Peyer's patch (tissue), 4 donors: ENCODE measurements around the gene CDA. TPM values are rescaled to one million over a fixed set of nuclear protein-coding genes. Genes with fewer than 3 reads are reported as not detected.

ENCODE experiments used
- DNase-seq, 3 donors: peaks; one replicate each; pipeline ENCODE4 v3.0.0-alpha.2; 2017 to 2019
- H3K27ac ChIP-seq, 4 donors: fragments of 200-600 bp; sonication (generic); one replicate each; pipeline ENCODE4 v1.5.1; 2016 to 2019
- H3K27me3 ChIP-seq, 2 donors: fragments of 200-600 bp; sonication (generic); one replicate each; pipeline ENCODE4 v1.5.1; 2019
- H3K36me3 ChIP-seq, 3 donors: fragments of 200-600 bp; sonication (generic); one replicate each; pipeline ENCODE4 v1.5.1; 2016 to 2019
- H3K4me1 ChIP-seq, 4 donors: fragments of 200-600 bp; sonication (generic); one replicate each; pipeline ENCODE4 v1.5.1; 2016 to 2019
- H3K4me3 ChIP-seq, 4 donors: fragments of 200-600 bp; sonication (generic); 1 replicate in 3 of 4; 2 replicates in 1 of 4; pipeline ENCODE4 v1.5.1; 2016 to 2019; ENCODE audit warnings: mild to moderate bottlenecking in 1 of 4
- H3K9me3 ChIP-seq, 4 donors: fragments of 200-600 bp; sonication (generic); one replicate each; pipeline ENCODE4 v1.5.1; 2016 to 2019; ENCODE audit warnings: mild to moderate bottlenecking in 1 of 4
- POLR2A ChIP-seq, 2 donors: fragments of 450-650 bp; IDR thresholded peaks; one replicate each; pipeline ENCODE4 v1.5.1; 2017; ENCODE audit warnings: antibody characterized with exemption in 2 of 2, mild to moderate bottlenecking in 2 of 2, moderate library complexity in 2 of 2
- total RNA-seq, 4 donors: library from RNA; depleted of rRNA; stranded (reverse); fragments of >200 nt; gene quantifications; one replicate each; pipeline ENCODE4 v1.1.0, GENCODE V29; 2016
- TF ChIP-seq, protein P1 (sequence below), 6 experiments: fragments of 450-650 bp in 4 of 6; fragments of 200-600 bp in 2 of 6; sonication (generic) in 1 of 6; IDR thresholded peaks; one replicate each; pipeline ENCODE4 v1.5.1; 2017 to 2019; ENCODE audit warnings: antibody characterized with exemption in 6 of 6, mild to moderate bottlenecking in 3 of 6, moderate library complexity in 1 of 6

Gene CDA
- total RNA-seq, 4 donors from 2014 or later, result 33.9 to 47.1 (median 39.1) TPM; not detected in 1

DNA sequence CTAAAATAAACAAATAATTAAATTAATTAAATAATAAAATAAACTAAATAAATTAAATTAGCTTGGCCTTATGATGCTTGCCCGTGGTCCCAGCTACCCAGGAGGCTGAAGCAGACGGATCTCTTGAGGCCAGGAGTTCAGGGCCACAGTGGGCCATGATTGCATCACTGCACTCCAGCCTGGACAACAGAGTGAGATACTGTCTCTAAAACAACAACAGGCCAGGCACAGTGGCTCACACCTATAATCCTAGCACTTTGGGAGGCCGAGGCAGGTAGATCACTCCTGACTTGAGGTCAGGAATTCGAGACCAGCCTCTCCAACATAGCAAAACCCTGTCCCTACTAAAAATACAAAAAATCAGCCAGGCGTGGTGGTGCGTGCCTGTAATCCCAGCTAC lies 32.1 kb downstream of the CDA start:
- TF ChIP-seq, protein P1, sequence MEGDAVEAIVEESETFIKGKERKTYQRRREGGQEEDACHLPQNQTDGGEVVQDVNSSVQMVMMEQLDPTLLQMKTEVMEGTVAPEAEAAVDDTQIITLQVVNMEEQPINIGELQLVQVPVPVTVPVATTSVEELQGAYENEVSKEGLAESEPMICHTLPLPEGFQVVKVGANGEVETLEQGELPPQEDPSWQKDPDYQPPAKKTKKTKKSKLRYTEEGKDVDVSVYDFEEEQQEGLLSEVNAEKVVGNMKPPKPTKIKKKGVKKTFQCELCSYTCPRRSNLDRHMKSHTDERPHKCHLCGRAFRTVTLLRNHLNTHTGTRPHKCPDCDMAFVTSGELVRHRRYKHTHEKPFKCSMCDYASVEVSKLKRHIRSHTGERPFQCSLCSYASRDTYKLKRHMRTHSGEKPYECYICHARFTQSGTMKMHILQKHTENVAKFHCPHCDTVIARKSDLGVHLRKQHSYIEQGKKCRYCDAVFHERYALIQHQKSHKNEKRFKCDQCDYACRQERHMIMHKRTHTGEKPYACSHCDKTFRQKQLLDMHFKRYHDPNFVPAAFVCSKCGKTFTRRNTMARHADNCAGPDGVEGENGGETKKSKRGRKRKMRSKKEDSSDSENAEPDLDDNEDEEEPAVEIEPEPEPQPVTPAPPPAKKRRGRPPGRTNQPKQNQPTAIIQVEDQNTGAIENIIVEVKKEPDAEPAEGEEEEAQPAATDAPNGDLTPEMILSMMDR (IDR thresholded peaks at IDR 0.05), result no peak
- no peak for TF ChIP-seq POLR2A (IDR thresholded peaks at IDR 0.05)
- no peaks in the 10 kb centered on the region for H3K36me3 ChIP-seq
- no peak overlapping the region for H3K4me3 ChIP-seq
- DNase-seq, result peak in 1 of 3 donors; percentile 5
- no peaks in the 10 kb centered on the region for H3K4me1 ChIP-seq
- no peaks in the 10 kb centered on the region for H3K9me3 ChIP-seq
- H3K27ac ChIP-seq, result no peak overlapping the region
- no peaks in the 10 kb centered on the region for H3K27me3 ChIP-seq

DNA sequence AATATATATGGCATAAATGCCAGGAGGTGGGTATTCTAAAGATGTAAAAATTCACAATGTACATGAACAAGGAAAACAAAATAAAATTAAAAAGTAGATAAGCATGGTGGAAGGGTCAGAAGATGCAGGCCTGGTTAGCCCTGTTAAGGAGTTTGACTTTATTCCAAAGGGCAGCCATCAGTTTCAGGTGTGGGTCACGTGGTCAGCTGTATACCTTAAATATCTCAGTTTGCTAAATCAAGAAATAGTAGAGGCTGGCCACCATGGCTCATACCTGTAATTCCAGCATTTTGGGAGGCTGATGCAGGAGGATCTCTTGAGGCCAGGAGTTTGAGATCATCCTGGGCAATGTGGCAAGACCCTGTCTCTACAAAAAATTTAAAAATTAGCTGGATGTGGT lies 35.8 kb downstream of the CDA start:
- TF ChIP-seq, protein P1 (IDR thresholded peaks at IDR 0.05), result no peak
- TF ChIP-seq POLR2A (IDR thresholded peaks at IDR 0.05), result no peak
- Histone ChIP-seq H3K4me1 (no peaks in the 10 kb centered on the region), H3K9me3 (no peaks in the 10 kb centered on the region), H3K27me3 (no peaks in the 10 kb centered on the region), H3K4me3 (no peak overlapping the region), H3K27ac (no peak overlapping the region), H3K36me3 (no peaks in the 10 kb centered on the region)
- DNase-seq, result no peak

DNA sequence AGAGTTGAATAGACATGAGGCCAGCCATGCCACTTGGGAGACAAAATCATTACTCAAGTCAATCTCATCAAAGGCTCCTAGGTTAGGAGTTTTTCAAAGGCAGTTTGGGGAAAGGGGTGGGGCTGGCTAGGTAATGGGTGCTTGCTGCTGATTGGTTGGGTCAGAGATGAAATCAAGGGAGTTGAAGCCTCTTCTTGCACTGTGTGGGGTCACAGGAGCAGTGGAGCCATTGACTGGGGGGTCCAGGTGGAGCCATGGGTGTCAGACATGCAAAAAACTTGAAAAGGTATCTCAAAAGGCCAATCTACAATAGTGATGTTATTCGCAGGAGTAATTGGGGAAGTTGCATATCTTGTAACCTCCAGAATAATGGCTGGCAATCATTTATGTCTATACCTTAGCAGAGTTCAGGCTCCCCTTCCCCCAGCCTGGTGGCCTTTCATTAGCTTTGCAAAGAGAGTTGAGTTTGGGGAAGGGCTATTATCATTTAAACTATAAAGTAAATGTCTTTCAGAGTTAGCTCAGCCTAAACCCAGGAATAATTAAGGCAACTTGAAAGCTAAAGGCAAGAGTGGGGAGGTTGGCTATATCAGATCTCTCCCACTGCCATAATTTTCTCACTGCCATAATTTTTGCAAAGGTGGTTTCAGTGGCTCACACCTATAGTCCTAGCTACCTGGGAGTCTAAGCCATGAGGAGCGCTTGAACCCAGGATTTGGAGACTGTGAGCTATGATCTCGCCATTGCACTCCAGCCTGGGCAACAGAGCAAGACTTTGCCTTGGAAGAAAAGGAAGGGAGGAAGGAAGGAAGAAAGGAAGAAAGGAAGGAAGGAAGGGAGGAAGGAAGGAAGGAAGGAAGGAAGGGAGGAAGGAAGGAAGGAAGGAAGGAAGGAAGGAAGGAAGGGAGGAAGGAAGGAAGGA lies 36.5 kb downstream of the CDA start:
- Histone ChIP-seq H3K27me3 (no peaks in the 10 kb centered on the region), H3K27ac (no peak overlapping the region), H3K9me3 (no peaks in the 10 kb centered on the region), H3K4me1 (no peaks in the 10 kb centered on the region), H3K4me3 (no peak overlapping the region), H3K36me3 (no peaks in the 10 kb centered on the region)
- no peak for TF ChIP-seq POLR2A (IDR thresholded peaks at IDR 0.05)
- TF ChIP-seq, protein P1 (IDR thresholded peaks at IDR 0.05), result no peak
- DNase-seq, result no peak

DNA sequence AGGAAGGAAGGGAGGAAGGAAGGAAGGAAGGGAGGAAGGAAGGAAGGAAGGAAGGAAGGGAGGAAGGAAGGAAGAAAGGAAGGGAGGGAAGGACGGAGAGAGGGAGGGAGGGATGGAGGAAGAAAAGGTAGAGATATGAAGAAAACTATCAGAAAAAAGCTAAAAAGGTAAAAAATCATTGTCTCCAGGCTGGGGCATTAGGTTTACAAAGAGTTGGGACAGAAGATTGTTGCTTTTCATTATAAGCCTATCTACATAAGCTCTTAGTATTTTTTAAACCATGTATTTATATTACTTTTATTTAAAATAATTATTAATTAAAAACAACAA lies 37.2 kb downstream of the CDA start:
- Histone ChIP-seq H3K27me3 (no peaks in the 10 kb centered on the region), H3K4me3 (no peak overlapping the region), H3K4me1 (no peaks in the 10 kb centered on the region), H3K36me3 (no peaks in the 10 kb centered on the region), H3K27ac (no peak overlapping the region), H3K9me3 (no peaks in the 10 kb centered on the region)
- DNase-seq, result no peak
- TF ChIP-seq, protein P1 (IDR thresholded peaks at IDR 0.05), result no peak
- no peak for TF ChIP-seq POLR2A (IDR thresholded peaks at IDR 0.05)

DNA sequence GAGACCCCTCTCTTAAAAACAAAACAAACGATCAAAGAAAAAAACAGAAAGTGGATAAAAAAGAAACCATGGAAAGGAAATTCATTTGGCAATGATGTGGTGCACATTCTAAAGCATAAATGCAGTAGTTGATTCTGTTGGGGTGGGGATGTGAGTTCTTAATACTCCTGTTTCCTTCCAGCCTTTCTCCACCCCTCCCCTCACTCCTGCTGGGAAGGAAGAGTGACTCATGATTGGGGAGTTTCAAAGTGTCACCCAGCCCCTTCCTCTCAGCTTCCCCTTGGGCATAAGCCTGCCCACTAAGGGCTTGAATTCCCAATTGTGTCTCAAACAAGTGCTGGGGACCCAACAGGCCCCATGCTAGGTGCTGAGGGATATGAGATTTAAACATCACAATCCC lies 37.6 kb downstream of the CDA start:
- no peak for TF ChIP-seq POLR2A (IDR thresholded peaks at IDR 0.05)
- TF ChIP-seq, protein P1 (IDR thresholded peaks at IDR 0.05), result no peak
- no peaks in the 10 kb centered on the region for H3K27me3 ChIP-seq
- H3K4me3 ChIP-seq, result no peak overlapping the region

More for the DNA sequence above, 37.6 kb downstream of the CDA start:
- H3K36me3 ChIP-seq, result no peaks in the 10 kb centered on the region
- H3K27ac ChIP-seq, result no peak overlapping the region
- no peak for DNase-seq
- H3K4me1 ChIP-seq, result no peaks in the 10 kb centered on the region
- no peaks in the 10 kb centered on the region for H3K9me3 ChIP-seq
